Epithelial cell of prostate (primary cell): ENCODE measurements around the gene EMX1.

Source experiments
- DNase-seq: peaks from one replicate; pipeline ENCODE4 v3.0.0-alpha.2; 2011; ENCODE audit warnings: low read depth, low spot score
- H3K27ac ChIP-seq: fragments of 450-650 bp; 2 replicates; pipeline ENCODE4 v1.5.1; 2017; ENCODE audit warnings: mild to moderate bottlenecking

Gene EMX1

DNA sequence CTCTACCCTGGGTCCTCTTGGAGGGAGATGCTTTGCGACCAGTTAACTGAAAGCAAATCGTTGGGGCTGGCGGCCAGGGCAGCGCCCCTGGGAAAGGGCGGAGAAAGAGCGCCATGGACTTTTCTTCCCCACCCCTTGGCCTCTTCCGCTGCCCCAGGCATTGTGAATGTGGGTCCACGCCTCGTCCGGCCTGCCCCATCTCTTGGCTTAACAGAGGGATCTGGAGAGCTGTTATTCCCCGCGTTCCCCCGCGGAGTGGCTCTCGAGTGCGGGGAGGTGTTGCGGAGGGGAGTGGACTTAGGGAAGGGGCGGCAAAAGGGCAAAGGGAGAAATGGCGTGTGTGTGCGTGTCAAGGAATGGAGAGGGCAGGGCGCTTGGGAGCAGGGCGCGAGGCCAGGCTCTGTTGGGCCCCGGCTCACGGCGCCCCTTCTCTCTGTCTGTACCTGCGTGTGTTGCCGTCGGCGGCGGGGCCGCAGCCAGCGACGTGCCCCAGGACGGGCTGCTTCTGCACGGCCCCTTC is 6.6 kb downstream of the EMX1 start:
- H3K27ac ChIP-seq: no peak overlapping the region
- DNase-seq: no peak

DNA sequence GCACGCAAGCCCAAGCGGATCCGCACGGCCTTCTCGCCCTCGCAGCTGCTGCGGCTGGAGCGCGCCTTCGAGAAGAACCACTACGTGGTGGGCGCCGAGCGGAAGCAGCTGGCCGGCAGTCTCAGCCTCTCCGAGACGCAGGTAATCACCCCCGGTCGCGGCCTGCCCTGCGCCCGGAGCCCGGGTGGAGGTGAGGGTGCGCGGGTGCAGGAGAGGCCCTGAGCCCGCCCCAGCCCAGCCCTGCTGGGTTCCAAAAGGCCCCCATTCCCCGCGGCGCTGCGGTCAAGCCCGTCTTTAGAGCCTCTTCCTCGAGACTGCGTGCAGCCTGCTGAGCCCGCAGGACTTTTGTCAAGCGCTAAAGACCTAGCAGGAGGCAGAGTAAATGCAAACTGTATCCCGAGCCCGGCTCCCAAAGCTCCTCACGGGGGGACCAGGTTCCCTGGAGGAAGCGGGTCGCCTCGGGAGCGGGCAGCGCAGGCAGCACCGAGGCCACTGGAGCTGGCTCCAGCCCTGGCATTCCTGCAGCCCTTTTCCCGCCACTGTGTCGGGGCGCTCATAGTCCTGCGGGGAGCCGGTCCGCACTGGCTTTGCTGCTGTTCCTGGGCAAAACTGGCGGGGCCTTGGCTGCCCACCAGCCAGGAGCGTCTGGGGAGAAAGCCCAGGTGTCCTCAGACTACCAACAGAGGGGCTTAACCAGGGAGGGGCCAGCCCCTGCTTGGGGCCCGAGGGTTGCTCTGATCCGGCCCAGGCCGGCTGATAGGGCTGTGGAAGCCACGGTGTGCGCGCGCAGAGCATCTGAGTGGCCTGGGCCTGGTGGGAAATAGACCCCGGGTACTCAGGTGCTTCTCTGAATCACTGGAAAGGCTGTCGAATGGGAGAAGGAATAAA is 7.3 kb downstream of the EMX1 start:
- no peak for DNase-seq
- H3K27ac ChIP-seq: no peak overlapping the region

DNA sequence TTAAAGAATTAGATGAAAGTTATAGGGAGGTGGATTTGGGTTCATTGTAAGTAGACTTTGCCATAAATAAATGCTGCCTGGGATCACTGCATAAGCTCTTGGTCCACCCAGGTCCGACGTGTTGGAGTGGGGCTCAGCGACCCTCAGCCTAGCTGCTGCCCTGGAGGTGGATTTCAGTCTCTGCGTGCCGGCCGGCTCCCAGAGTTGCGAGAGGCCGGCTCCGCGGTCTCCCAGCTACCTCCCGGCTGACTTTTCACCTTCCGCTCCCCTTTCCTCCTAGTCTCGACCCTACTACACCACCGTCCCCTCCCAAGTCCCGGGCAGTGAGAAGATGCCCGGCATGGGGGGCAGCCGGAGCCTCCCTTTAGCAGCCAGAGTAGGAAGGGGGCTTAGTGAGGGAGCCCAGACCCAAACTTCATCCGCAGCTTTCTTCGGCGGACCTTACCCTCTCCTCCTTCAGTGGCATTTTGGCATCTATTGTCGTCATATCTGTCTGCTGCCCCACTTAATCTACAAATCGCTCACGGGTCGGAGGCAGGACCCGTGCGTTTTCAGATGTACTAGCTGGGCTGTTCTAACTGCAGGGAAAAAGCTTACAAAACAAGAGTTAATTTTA is 8.1 kb downstream of the EMX1 start:
- no peak overlapping the region for H3K27ac ChIP-seq
- no peak for DNase-seq

DNA sequence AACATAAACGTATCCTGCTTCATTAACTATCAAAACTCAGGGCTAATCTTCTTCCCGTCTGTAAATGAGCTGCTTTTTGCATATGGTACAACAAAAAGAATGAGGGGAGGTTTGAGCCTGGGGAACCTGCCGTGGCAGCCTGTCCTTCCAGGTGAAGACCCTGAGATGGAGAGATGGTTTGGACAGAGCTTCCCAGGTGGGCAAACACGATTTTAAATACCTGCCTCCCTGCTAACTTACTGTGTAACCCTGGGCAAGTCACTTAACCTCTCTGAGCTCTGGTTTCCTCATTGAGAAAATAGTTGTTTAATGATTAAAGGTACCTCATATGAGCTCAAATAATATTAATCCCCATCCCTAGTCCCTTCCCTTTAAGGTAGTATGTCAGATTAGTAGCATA is 9.0 kb downstream of the EMX1 start:
- no peak overlapping the region for H3K27ac ChIP-seq
- DNase-seq: no peak

DNA sequence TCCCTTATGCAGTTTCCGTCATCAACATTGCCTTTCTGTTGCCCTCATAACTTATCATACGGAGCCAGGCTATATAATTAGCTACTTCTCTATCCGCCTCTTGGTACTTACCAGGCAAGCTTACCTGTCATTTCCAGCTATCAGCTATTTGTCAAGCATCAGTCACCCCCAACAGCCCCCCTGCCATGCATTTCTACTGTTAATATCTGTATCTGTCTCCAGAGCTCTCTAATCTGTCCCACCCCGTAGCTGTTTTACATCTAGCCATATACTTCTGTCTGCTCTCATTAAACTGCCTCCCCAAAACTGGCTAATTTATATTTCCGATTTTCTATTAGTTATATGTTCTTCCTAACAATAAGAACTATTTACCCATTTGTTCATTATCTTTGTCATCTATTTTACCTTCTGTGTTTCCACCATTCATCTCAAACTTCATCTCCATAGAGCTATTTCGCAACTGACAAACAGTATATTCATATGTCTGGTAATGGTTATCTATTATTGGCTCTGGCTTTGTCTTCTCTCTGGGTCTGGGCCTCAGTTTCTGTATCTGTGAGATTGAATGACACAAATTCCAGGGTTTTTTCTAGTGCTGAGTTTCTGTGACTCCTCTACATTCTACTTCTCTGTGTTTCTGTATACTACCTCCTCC is 9.6 kb downstream of the EMX1 start:
- no peak for DNase-seq
- H3K27ac ChIP-seq: no peak overlapping the region

DNA sequence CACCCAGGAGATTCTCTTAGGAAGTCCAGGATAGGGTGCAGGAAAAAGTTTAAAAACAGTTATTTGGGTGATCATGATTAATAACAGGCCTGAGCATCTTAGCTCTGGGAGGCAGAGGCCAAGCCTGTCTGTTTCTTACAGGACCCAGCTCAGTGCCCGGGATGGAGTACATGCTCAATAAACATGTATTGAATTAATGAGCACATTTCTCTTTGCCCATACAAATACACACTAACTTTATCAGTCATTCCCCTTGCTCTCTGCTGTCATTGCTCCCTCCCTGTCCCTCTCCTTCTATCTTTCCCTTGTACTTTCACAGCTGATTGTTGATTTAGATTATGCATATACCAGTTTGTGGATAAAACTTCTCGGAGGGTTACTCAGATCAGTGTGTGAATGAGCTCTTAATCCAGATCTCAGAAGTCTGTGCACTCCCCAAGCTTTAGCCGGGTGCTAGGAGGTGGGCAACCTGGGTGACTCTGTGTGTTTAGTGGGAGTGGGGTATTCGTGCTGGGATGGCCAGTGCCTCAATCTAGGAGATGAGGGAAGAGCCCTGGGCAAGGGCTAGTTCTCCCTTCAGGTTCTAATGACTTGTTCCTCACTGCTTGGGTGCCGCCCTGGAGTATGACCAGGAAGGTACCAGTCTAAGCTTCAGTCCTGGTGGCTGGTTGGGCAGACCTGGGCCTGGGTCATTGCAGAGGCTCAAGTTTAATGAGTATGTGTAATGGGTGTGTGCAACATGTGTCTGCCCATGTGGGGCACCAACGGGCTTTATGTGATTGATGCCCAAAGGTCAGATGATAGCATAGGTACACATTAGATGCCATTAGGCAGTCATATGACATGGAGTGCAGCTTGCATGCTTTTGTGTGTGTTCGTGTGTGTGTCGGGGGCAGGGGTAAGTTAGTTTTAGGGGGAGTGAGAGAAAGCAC is 10.6 kb downstream of the EMX1 start:
- DNase-seq: no peak
- H3K27ac ChIP-seq: no peak overlapping the region

DNA sequence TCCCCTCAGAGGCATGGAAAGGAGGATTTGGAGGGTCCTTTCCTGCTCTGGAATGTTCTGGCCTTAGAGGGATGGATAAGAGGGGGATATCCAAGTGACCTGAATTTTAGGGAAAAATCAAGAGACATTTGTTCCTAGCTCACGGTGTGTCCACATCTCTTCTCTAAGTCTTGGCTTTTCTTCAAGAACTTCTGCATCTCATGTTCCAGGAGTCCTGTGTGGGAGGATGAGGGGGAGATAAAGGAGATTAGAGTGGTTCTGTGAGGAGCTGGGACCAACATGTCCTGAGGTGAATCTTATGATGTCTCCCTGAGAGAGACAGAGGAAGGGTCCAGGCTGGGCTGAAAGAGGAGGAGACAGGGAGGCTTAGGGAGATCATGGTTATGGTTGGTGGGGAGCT is 11.7 kb downstream of the EMX1 start:
- no peak overlapping the region for H3K27ac ChIP-seq
- no peak for DNase-seq

DNA sequence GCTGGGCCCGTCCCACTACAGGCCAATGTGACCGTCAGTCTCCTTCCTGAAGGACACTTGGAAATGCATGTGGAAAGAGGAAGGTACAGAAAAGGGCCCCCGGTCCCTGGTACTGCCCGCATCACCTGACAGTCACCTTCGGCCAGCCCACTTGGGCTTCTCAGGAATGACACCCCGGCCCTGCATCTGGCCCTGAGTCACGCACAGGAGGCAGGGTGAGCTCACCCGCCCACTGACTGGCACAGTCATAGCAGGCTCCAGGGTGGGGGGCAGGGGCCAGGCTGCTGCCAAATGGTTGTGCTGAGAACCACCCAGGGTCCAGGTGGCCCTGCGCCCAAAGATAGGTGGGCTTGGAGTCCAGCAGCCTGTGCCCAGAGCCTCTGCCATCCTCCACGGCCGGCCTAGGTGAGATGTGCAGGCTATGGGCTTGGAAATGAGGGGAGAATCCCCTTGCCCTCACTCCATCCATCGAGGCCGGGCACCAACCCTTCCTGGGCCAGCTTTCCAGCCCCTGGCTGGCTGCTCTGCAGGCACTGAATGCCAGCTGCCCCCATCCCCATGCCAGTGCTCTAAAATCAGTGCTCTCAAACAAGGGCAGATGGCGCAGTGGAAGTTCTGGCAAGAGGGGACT is 14.1 kb downstream of the EMX1 start:
- DNase-seq: no peak
- H3K27ac ChIP-seq: no peak overlapping the region

DNA sequence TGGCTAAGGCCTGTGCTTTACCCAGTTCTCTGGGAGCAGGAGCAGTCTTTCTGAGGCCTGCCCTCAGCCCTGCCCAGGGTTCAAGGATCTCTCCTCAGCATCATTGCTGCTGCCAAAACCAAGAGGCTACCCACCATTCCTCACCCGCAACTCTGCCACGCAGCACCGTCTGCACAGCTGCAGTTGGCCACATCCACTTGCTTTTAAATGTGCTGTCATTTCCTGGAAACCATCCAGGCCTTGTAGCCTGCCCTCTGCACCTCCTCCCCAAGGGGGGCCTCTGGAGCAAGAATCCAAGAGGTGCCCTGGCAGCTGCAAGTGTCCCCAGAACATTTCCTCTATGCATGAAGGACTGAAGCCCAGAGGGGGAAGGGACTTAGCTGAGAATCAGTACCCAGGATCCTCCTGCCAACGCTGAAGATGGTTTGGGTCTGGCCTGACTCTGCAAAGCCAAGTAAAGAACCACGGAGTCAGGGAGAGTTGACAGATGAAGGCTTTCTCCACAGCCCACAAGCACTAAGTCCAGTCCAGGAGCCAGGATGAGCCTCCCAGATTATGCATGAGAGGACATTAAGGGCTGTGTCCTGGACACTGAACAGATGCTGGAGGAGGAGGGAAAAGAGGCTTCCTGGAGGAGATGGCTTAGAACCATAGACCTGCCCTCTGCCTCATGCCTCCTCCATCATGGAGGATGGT is 14.9 kb downstream of the EMX1 start:
- no peak overlapping the region for H3K27ac ChIP-seq
- no peak for DNase-seq

DNA sequence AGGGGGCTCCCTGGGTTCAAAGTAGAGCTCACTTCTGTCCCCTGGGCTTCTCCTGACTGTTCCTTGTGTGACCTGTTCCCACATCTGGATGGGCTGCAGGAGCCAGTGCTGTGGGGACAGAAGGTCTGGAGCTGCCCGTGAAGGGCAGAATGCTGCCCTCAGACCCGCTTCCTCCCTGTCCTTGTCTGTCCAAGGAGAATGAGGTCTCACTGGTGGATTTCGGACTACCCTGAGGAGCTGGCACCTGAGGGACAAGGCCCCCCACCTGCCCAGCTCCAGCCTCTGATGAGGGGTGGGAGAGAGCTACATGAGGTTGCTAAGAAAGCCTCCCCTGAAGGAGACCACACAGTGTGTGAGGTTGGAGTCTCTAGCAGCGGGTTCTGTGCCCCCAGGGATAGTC is 15.5 kb downstream of the EMX1 start:
- DNase-seq: no peak

DNA sequence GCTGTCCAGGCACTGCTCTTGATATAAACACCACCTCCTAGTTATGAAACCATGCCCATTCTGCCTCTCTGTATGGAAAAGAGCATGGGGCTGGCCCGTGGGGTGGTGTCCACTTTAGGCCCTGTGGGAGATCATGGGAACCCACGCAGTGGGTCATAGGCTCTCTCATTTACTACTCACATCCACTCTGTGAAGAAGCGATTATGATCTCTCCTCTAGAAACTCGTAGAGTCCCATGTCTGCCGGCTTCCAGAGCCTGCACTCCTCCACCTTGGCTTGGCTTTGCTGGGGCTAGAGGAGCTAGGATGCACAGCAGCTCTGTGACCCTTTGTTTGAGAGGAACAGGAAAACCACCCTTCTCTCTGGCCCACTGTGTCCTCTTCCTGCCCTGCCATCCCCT is 15.9 kb downstream of the EMX1 start:
- no peak overlapping the region for H3K27ac ChIP-seq
- DNase-seq: no peak

More for the DNA sequence above, 15.5 kb downstream of the EMX1 start:
- H3K27ac ChIP-seq: no peak overlapping the region

DNA sequence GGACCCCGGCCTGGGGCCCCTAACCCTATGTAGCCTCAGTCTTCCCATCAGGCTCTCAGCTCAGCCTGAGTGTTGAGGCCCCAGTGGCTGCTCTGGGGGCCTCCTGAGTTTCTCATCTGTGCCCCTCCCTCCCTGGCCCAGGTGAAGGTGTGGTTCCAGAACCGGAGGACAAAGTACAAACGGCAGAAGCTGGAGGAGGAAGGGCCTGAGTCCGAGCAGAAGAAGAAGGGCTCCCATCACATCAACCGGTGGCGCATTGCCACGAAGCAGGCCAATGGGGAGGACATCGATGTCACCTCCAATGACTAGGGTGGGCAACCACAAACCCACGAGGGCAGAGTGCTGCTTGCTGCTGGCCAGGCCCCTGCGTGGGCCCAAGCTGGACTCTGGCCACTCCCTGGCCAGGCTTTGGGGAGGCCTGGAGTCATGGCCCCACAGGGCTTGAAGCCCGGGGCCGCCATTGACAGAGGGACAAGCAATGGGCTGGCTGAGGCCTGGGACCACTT is 16.4 kb downstream of the EMX1 start:
- no peak overlapping the region for H3K27ac ChIP-seq
- DNase-seq: no peak

DNA sequence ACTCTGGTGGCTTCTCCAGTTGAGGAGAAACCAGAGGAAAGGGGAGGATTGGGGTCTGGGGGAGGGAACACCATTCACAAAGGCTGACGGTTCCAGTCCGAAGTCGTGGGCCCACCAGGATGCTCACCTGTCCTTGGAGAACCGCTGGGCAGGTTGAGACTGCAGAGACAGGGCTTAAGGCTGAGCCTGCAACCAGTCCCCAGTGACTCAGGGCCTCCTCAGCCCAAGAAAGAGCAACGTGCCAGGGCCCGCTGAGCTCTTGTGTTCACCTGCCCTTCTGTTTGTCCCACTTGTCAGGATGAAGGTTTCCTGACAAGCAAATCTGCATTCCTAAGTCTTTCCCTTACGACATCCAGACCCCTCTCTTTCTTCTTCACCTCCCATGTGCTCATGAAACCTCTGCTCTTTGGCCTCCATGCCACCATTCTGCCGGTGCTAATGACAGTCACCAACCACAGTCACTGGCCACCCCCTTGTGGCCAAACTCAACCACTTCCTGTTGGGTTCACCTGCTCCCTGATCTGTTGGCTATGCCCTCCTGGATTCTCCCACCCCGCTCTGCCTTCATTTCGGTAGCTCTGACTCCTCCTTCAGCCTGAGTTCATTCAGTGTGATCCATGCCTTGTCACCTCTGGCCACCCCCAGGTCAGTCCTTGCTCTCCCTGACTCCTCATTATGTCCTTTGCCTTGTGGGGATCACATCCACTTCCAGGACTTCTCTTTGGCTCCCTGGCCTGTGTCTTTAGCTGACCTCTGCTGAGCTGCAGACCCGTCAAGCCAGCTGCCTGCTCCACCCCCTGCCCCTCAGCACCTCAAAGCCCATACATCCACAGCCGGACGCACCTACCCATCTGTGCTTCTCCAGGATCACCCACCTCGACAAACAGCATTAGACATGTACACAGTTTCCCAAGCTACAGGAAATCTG is 17.6 kb downstream of the EMX1 start:
- H3K27ac ChIP-seq: no peak overlapping the region
- peak; percentile 71 for DNase-seq

DNA sequence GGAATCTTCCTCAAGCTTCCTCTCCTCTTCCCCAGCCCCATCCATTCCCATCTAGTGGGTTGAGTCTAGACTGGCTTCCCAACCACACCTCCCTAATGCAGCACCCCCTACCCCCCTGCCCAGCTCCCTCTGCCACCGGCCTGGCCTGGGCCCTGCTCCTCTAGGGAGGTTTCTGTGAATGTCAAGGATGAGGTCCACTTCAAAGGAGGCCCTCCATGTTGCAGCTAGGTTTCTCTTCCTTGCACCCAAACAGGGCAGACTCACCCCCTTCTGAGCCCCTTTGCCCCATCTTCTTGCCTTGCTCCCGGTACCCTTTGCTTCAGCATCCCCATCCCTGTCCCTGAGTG is 18.3 kb downstream of the EMX1 start:
- DNase-seq: no peak
- H3K27ac ChIP-seq: no peak overlapping the region

DNA sequence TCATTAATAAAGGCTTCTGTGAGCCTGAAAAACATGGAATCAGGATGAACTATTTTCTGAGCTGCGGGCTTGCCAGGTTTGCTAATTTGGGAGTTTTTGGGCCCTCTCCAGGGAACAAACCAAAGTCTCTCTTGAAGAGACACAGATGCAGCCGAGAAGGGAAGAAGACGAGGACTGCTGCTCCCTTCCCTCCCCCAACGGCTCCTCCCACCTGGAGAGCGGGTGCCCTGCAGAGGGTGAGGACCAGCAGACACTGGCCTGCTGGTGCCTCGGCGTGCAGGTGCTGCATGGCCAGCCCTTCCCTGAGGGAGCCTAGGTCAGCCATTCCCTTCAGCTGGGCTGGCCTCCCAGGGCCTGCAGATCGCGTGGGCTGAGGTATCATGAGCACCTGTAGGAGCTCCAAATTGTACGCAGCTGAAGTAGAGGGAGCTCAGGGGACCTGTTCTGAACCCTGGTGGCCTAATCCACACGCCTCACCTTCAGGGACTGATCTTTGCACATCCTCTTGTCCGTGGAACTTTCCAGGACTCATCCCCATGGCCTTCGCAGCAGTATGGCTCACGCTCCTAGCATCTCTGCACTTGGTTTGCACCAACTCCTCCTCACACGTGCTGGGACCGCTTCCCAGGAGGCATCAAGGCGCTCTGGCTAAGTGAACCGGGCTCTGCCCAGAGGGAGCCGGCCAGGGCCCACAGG is 19.5 kb downstream of the EMX1 start:
- H3K27ac ChIP-seq: no peak overlapping the region
- DNase-seq: no peak

DNA sequence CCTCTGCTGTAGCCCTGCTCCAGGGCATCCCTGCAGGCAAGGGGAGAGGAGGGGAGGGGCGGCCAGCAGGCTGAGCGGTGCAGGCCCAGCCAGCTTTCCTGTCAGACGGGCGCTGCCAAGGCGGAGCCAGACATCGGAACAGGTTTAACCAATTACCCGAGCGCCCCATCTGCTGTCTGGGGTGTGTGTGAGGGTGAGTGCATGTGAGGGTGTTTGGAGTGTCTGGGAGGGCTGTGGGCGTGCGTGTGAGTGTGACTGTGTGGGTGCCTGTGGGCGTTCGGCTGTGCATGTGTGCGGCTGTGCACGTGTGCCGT is 20.0 kb downstream of the EMX1 start:
- DNase-seq: no peak
- H3K27ac ChIP-seq: no peak overlapping the region

DNA sequence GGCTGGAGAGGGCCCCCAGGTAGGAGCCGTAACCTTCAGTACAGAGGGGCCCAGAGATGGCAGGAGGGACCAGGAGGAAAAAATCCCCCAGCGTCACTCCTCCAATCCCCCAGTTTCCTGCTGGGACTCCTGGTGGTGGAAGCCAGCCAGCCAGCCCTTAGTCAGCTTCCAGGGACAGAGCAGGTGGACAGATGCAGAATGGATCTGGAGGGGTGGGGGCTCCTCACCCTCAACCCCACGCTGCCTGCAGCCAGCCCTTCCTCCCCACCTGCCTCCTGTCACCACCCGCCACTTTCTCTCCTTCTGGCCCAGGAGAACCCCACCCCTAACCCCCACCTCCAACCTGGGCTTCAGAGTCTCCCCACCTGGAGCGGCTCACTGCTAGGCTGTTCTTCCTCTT is 21.1 kb downstream of the EMX1 start:
- no peak for DNase-seq

DNA sequence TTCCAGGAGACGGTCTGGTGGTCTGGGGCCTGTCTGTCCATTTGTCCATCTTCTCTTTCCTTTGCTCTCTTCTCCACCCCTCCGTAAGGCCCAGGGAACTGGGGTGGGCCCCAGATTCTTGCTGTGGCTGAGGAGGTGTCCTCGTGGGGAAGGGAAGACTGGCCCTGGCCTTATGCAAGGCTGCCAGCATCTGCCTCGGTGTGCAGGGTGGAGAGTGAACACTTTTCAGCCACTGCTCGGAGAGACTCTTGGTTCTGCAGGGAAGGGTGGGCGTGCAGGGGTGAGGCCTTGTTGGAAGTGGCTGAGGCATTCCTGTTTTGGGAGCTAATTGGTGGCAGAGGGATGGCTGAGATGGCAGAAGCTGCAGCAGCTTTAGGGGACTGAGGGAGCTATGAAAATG is 23.0 kb downstream of the EMX1 start:
- no peak overlapping the region for H3K27ac ChIP-seq
- DNase-seq: no peak

More for the DNA sequence above, 21.1 kb downstream of the EMX1 start:
- no peak overlapping the region for H3K27ac ChIP-seq
